Peyer's patch (tissue), 4 donors: ENCODE data around the gene PARD6A.

ENCODE experiments used
- CTCF ChIP-seq, 6 experiments: fragments of 450-650 bp in 4 of 6; fragments of 200-600 bp in 2 of 6; sonication (generic) in 1 of 6; IDR thresholded peaks; one replicate each; pipeline ENCODE4 v1.5.1; 2017 to 2019; ENCODE audit warnings: antibody characterized with exemption in 6 of 6, mild to moderate bottlenecking in 3 of 6, moderate library complexity in 1 of 6
- POLR2A ChIP-seq, 2 donors: fragments of 450-650 bp; IDR thresholded peaks; one replicate each; pipeline ENCODE4 v1.5.1; 2017; ENCODE audit warnings: antibody characterized with exemption in 2 of 2, mild to moderate bottlenecking in 2 of 2, moderate library complexity in 2 of 2

GRCh38 chr16:67677712-67678111, 17.0 kb downstream of the PARD6A start:
- TF ChIP-seq POLR2A (IDR thresholded peaks at IDR 0.05) (no peak), CTCF (IDR thresholded peaks at IDR 0.05) (no peak)
